ENCODE results near the gene HOXA7.

The HOXA7 gene

DNA sequence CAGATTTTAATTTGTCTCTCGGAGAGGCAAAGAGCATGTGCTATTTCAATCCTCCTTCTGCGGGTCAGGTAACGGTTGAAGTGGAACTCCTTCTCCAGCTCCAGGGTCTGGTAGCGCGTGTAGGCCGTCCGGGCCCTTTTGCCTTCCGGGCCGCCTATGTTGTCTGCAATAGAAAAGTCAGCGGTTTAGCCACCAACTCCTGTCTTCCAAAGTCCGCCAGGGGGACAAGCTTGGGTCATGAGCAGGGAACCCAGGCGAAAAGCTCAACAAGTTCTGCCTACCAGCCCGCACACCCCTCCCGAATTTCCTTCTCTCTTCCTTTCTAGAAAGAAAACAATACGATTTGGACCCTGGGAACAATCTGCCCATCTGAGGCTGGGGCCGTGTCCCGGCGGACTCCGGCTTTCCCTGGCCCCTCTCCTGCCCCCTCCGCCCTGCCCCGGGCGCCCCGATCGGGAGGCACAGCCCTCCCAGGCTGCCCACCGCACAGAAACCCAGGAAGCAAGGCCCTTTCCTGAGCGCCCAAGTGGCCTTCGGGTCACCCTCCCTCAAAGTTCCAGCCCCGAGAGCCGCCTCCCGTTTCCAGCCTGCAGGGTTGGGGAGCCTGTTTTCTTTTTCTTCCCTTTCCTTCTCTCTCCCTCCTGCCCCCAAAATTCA, 14.4 kb downstream of the HOXA7 start:
- Histone ChIP-seq H3K4me1 (ENCODE audit: control insufficient read depth, insufficient read depth, low read length) (peaks cover 23% of the 10 kb centered on the region), H3K9me3 (ENCODE audit: control insufficient read depth, insufficient read depth, low read depth, low read length) (no peaks in the 10 kb centered on the region), H3K36me3 (ENCODE audit: control insufficient read depth in 2 of 2, insufficient read depth in 1 of 2, low read length in 2 of 2) (peaks cover 0 to 65% of the 10 kb centered on the region in 2 experiments; a peak in 2 of 3 replicates), H3K4me3 (ENCODE audit: low read depth, low read length) (peak overlapping the region; percentile 79), H3K27ac (ENCODE audit: extremely low read depth, low read depth, low read length) (peak overlapping the region; percentile 98)
- TF ChIP-seq SCRT2 (tag by site-specific recombination; IDR thresholded peaks at IDR 0.05) (peak; percentile 84), ZBTB8A (tag by site-specific recombination; IDR thresholded peaks at IDR 0.05) (peak; percentile 63), ZFP41 (tag by site-specific recombination; IDR thresholded peaks at IDR 0.05; ENCODE audit: borderline replicate concordance) (no peak), GLIS1 (tag by site-specific recombination; IDR thresholded peaks at IDR 0.05) (peak; percentile 18; the same call in 1 of the 2 replicates), GLIS2 (tag by site-specific recombination; IDR thresholded peaks at IDR 0.05) (peak; percentile 34; the same call in 1 of the 2 replicates), ZFP37 (tag by site-specific recombination; IDR thresholded peaks at IDR 0.05) (0 out of 2 replicates have a peak, but pooled peaks have one; percentile 19), ZNF510 (tag by site-specific recombination; IDR thresholded peaks at IDR 0.05; ENCODE audit: insufficient replicate concordance) (no peak)
- ChIA-PET CTCF (interaction anchor here (0.6 to 4.4 kb wide), 13 partner anchors 8 to 955 kb away, joined by 3 to 29 read pairs (median 7); partner anchors contain the start of gene HOXA4), POLR2A (interaction anchor here (0.6 to 1.3 kb wide), 7 partner anchors 20 to 765 kb away, joined by 3 to 6 read pairs (median 4); partner anchors contain the start of gene SKAP2)

- no peaks in the 10 kb centered on the region for H3K9me3 ChIP-seq (ENCODE audit: control insufficient read depth, insufficient read depth, low read depth, low read length)
- CTCF ChIA-PET, result interaction anchor here (0.6 to 4.4 kb wide), 16 partner anchors 9 to 955 kb away, joined by 3 to 26 read pairs (median 6); partner anchors contain the start of gene HOXA4
- H3K4me3 ChIP-seq (ENCODE audit: low read depth, low read length), result peak overlapping the region; percentile 79
- peak overlapping the region; percentile 98 for H3K27ac ChIP-seq (ENCODE audit: extremely low read depth, low read depth, low read length)
- peaks cover 0 to 58% of the 10 kb centered on the region in 2 experiments; a peak in 2 of 3 replicates for H3K36me3 ChIP-seq (ENCODE audit: control insufficient read depth in 2 of 2, insufficient read depth in 1 of 2, low read length in 2 of 2)
- TF ChIP-seq ZNF664 (tag by site-specific recombination; IDR thresholded peaks at IDR 0.05) (no peak), ZNF530 (tag by site-specific recombination; IDR thresholded peaks at IDR 0.05; ENCODE audit: low read depth) (no peak), ZNF626 (tag by site-specific recombination; IDR thresholded peaks at IDR 0.05) (no peak), ZNF629 (tag by site-specific recombination; IDR thresholded peaks at IDR 0.05) (no peak), ZNF394 (tag by site-specific recombination; IDR thresholded peaks at IDR 0.05; ENCODE audit: borderline replicate concordance) (no peak), ZNF426 (tag by site-specific recombination; IDR thresholded peaks at IDR 0.05) (no peak; the same call in 1 of the 2 replicates), ZNF654 (tag by site-specific recombination; IDR thresholded peaks at IDR 0.05; ENCODE audit: low read depth) (no peak), ZNF221 (tag by site-specific recombination; IDR thresholded peaks at IDR 0.05; ENCODE audit: borderline replicate concordance) (no peak), ZBTB26 (tag by site-specific recombination; optimal IDR thresholded peaks at IDR 0.05) (no peak), ZNF76 (tag by site-specific recombination; IDR thresholded peaks at IDR 0.05; ENCODE audit: borderline replicate concordance, low read depth) (no peak), WT1 (tag by site-specific recombination; IDR thresholded peaks at IDR 0.05) (no peak), ZNF184 (tag by site-specific recombination; IDR thresholded peaks at IDR 0.05) (no peak), ZNF112 (tag by site-specific recombination; IDR thresholded peaks at IDR 0.05) (no peak)
- TF ChIP-seq, protein P1, sequence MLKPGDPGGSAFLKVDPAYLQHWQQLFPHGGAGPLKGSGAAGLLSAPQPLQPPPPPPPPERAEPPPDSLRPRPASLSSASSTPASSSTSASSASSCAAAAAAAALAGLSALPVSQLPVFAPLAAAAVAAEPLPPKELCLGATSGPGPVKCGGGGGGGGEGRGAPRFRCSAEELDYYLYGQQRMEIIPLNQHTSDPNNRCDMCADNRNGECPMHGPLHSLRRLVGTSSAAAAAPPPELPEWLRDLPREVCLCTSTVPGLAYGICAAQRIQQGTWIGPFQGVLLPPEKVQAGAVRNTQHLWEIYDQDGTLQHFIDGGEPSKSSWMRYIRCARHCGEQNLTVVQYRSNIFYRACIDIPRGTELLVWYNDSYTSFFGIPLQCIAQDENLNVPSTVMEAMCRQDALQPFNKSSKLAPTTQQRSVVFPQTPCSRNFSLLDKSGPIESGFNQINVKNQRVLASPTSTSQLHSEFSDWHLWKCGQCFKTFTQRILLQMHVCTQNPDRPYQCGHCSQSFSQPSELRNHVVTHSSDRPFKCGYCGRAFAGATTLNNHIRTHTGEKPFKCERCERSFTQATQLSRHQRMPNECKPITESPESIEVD (tag by site-specific recombination; IDR thresholded peaks at IDR 0.05), result no peak
- H3K4me1 ChIP-seq (ENCODE audit: control insufficient read depth, insufficient read depth, low read length), result peaks cover 25% of the 10 kb centered on the region
- POLR2A ChIA-PET, result interaction anchor here (0.6 to 1.2 kb wide), 7 partner anchors 21 to 772 kb away, joined by 3 to 6 read pairs (median 3); partner anchors contain the start of gene SKAP2
Observed at GRCh38 chr7:27141137-27141922, 15.1 kb downstream of the HOXA7 start.
